SK-N-MC (cell line): ENCODE data around the gene TEX30.
"Not testable (repeated sequence)": the region's sequence is repeated elsewhere in the genome, so short reads cannot be mapped to it uniquely, and the experiment has no call there.

Source experiments
- DNase-seq: peaks from one replicate; pipeline ENCODE4 v3.0.0-alpha.2; 2011; ENCODE audit warnings: low read depth, low spot score
- H3K27ac ChIP-seq: fragments of 200-600 bp; sonication (generic); 2 replicates; pipeline ENCODE4 v1.5.1; 2016; ENCODE audit warnings: mixed run types
- H3K36me3 ChIP-seq: fragments of 200-600 bp; sonication (generic); 2 replicates; pipeline ENCODE4 v1.6.1; 2017; ENCODE audit warnings: antibody characterized with exemption, low read length, mixed read lengths; ENCODE audit not compliant: insufficient read depth
- H3K4me3 ChIP-seq: fragments of 200-600 bp; sonication (generic); 2 replicates; pipeline ENCODE4 v1.5.1; 2016
- H3K9ac ChIP-seq: fragments of 200-600 bp; sonication (generic); 2 replicates; pipeline ENCODE4 v1.8.0; 2017; ENCODE audit warnings: mixed run types, mixed read lengths; ENCODE audit not compliant: insufficient read length
- H3K9me3 ChIP-seq: fragments of 200-600 bp; sonication (generic); 2 replicates; pipeline ENCODE4 v1.6.1; 2017; ENCODE audit warnings: low read depth, mild to moderate bottlenecking, antibody characterized with exemption, low read length, moderate library complexity, mixed read lengths
- EZH2 ChIP-seq: fragments of 200-600 bp; sonication (generic); IDR thresholded peaks from one replicate; pipeline ENCODE4 v1.6.1; 2017; ENCODE audit warnings: antibody characterized with exemption
- FOXP2 ChIP-seq: optimal IDR thresholded peaks from 2 replicates; pipeline ENCODE3; 2011; ENCODE audit warnings: mild to moderate bottlenecking, moderate library complexity; ENCODE audit not compliant: insufficient read depth; ENCODE audit errors: extremely low read length, control extremely low read depth
- POLR2AphosphoS5 ChIP-seq: IDR thresholded peaks from 2 replicates; pipeline ENCODE4 v1.6.1; 2012; ENCODE audit warnings: mild to moderate bottlenecking, low read depth, low read length, borderline replicate concordance

TEX30 gene

GRCh38 chr13:102788683-102789082, 15.1 kb upstream of the TEX30 start:
- Histone ChIP-seq H3K9ac (no peak overlapping the region), H3K9me3 (no peaks in the 10 kb centered on the region), H3K4me3 (no peak overlapping the region), H3K36me3 (no peaks in the 10 kb centered on the region), H3K27ac (no peak overlapping the region)
- DNase-seq, result no peak
- TF ChIP-seq POLR2AphosphoS5 (no peak), EZH2 (no peak), FOXP2 (no peak)

GRCh38 chr13:102784483-102784882, 10.9 kb upstream of the TEX30 start:
- TF ChIP-seq POLR2AphosphoS5 (no peak), FOXP2 (no peak), EZH2 (no peak)
- Histone ChIP-seq H3K27ac (no peak overlapping the region), H3K9ac (no peak overlapping the region), H3K4me3 (no peak overlapping the region), H3K9me3 (no peaks in the 10 kb centered on the region), H3K36me3 (no peaks in the 10 kb centered on the region)
- no peak for DNase-seq

GRCh38 chr13:102781591-102781990, 8.0 kb upstream of the TEX30 start:
- no peaks in the 10 kb centered on the region for H3K36me3 ChIP-seq
- no peak for TF ChIP-seq FOXP2
- TF ChIP-seq POLR2AphosphoS5, result no peak
- TF ChIP-seq EZH2, result no peak
- H3K9ac ChIP-seq, result no peak overlapping the region
- no peaks in the 10 kb centered on the region for H3K9me3 ChIP-seq
- H3K4me3 ChIP-seq, result no peak overlapping the region
- H3K27ac ChIP-seq, result no peak overlapping the region
- DNase-seq, result no peak

GRCh38 chr13:102780656-102781055, 7.1 kb upstream of the TEX30 start:
- not testable (repeated sequence) for H3K36me3 ChIP-seq, DNase-seq, H3K9me3 ChIP-seq, H3K9ac ChIP-seq, H3K4me3 ChIP-seq, H3K27ac ChIP-seq

GRCh38 chr13:102779436-102780159, 6.0 kb upstream of the TEX30 start:
- Histone ChIP-seq H3K4me3 (no peak overlapping the region), H3K9ac (no peak overlapping the region), H3K9me3 (no peaks in the 10 kb centered on the region), H3K27ac (no peak overlapping the region), H3K36me3 (no peaks in the 10 kb centered on the region)
- DNase-seq, result no peak
- no peak for TF ChIP-seq EZH2
- TF ChIP-seq POLR2AphosphoS5, result no peak
- no peak for TF ChIP-seq FOXP2

GRCh38 chr13:102777736-102778135, 4.2 kb upstream of the TEX30 start:
- no peak for DNase-seq
- H3K36me3 ChIP-seq, result no peaks in the 10 kb centered on the region

GRCh38 chr13:102776271-102776670, 2.7 kb upstream of the TEX30 start:
- no peak for DNase-seq
- no peak for TF ChIP-seq FOXP2
- no peak for TF ChIP-seq EZH2
- TF ChIP-seq POLR2AphosphoS5, result no peak
- Histone ChIP-seq H3K36me3 (no peaks in the 10 kb centered on the region), H3K9ac (no peak overlapping the region), H3K27ac (no peak overlapping the region), H3K9me3 (no peaks in the 10 kb centered on the region), H3K4me3 (no peak overlapping the region)

More at GRCh38 chr13:102777736-102778135, 4.2 kb upstream of the TEX30 start:
- Histone ChIP-seq H3K9me3 (no peaks in the 10 kb centered on the region), H3K9ac (no peak overlapping the region), H3K4me3 (no peak overlapping the region), H3K27ac (no peak overlapping the region)
- no peak for TF ChIP-seq POLR2AphosphoS5
- no peak for TF ChIP-seq EZH2
- TF ChIP-seq FOXP2, result no peak

GRCh38 chr13:102774591-102775520, 1.3 kb upstream of the TEX30 start:
- no peak for DNase-seq

More at GRCh38 chr13:102774591-102775520, 1.3 kb upstream of the TEX30 start:
- TF ChIP-seq FOXP2 (no peak), POLR2AphosphoS5 (no peak), EZH2 (no peak)
- no peak overlapping the region for H3K27ac ChIP-seq
- no peaks in the 10 kb centered on the region for H3K9me3 ChIP-seq
- no peak overlapping the region for H3K4me3 ChIP-seq
- H3K9ac ChIP-seq, result no peak overlapping the region
- no peaks in the 10 kb centered on the region for H3K36me3 ChIP-seq
